ENCODE data around the gene SNX13. TPM values are rescaled to one million over a fixed set of nuclear protein-coding genes. Genes with fewer than 3 reads are reported as not detected.

The SNX13 gene
- total and polyA plus RNA-seq, 9 of the 15 experiments (the other 6 are each of a cell fraction or from before 2014, with no cell fraction given), result 5.6 to 33.2 (median 25.4) TPM

DNA sequence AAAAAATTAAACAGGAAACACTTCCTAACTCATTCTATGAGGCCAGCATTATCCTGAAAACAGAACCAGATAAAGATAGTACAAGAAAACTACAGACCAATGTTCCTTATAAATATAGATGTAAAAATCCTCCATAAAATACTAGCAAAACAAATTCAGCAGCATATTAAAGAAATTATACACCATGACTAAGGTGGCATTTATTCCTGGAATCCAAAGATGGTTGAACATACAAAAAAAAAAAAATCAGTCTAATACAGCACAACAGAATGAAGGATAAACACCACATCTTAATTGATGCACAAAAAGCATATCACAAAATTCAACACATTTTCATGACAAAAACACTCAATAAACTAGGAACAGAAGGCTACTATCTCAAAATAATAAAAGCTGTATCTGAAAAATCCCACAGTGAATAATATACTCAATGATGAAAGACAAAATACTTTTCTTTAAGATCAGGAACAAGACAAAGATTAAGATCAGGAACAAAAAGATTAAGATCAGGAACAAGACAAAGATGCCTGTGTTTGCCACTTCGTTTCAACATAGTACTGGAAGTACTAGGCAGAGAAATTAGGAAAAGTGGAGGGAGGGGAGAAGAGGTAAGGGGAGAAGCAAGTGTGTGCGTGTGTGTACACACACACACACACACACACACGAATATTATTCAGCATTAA lies 95.6 kb downstream of the SNX13 start (continued):
- no peak for TF ChIP-seq NR3C1 (CRISPR knock-in tag; IDR thresholded peaks at IDR 0.05)
- no peak for TF ChIP-seq BACH1 (tag; IDR thresholded peaks at IDR 0.05)
- TF ChIP-seq NCOA1 (IDR thresholded peaks at IDR 0.05; ENCODE audit: low read depth), result no peak
- TF ChIP-seq GTF2A2 (tag; IDR thresholded peaks at IDR 0.05), result no peak
- no peak for TF ChIP-seq CBFB (CRISPR knock-in tag; IDR thresholded peaks at IDR 0.05)
- TF ChIP-seq ZNF77 (CRISPR knock-in tag; IDR thresholded peaks at IDR 0.05), result no peak
- no peak for TF ChIP-seq ZKSCAN1 (IDR thresholded peaks at IDR 0.05; ENCODE audit: low read depth, low read length)

DNA sequence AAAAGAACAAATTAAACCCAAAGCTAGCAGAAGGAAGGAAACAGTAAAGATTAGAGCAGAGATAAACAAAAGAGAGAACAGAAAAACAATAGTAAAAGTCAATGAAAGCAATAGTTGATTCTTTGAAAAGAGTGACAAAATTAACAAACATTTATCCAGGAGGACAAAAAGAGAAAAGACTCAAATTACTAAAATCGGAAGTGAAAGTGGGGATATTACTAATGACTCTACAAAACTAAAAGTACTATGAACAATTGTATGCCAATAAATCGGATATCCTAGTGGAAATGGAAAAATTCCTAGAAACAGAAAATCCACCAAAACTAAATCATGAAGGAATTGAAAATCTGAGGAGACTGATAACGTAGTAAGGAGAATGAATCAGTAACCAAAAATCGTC lies 96.3 kb downstream of the SNX13 start:
- intact Hi-C loops (cut with micrococcal nuclease), result no loop called here

More for the DNA sequence above, 96.3 kb downstream of the SNX13 start:
- Histone ChIP-seq H3K79me2 (ENCODE audit: control insufficient read depth, insufficient read depth, low read length) (no peaks in the 10 kb centered on the region), H3K27ac (ENCODE audit: extremely low read depth, low read depth, low read length) (no peak overlapping the region), H4K20me1 (replicated peaks; ENCODE audit: control insufficient read depth, insufficient read depth, low read length) (no peaks in the 10 kb centered on the region), H3K9ac (ENCODE audit: insufficient read depth in 1 of 2, low read depth in 2 of 2, low read length in 2 of 2) (no peak overlapping the region), H3K4me1 (replicated peaks in 1 of 2; ENCODE audit: control insufficient read depth in 2 of 2, insufficient read depth in 2 of 2, low read length in 2 of 2) (no peaks in the 10 kb centered on the region), H3K36me3 (ENCODE audit: control insufficient read depth, insufficient read depth, low read length) (peaks cover 34% of the 10 kb centered on the region; the same call in 1 of the 3 replicates), H3K9me3 (replicated peaks; ENCODE audit: control insufficient read depth, insufficient read depth, low read depth, low read length) (no peaks in the 10 kb centered on the region), H3K27me3 (ENCODE audit: control insufficient read depth in 2 of 2, insufficient read depth in 2 of 2, low read length in 2 of 2) (no peaks in the 10 kb centered on the region), H2AFZ (ENCODE audit: low read depth, low read length) (no peak overlapping the region), H3K9me1 (ENCODE audit: control insufficient read depth, insufficient read depth, low read length) (no peaks in the 10 kb centered on the region), H3K4me2 (ENCODE audit: insufficient read depth, low read length) (no peak overlapping the region), H3K4me3 (no peak overlapping the region)
- 72% methylated on average over 4 of the region's 4 CpGs for WGBS (ENCODE audit: insufficient coverage, low coverage, missing lambda C conversion rate)
- in situ Hi-C loops (cut with MboI), result no loop called here
- no TSS peak for BruUV-seq (replicated peaks)
- ChIA-PET POLR2A (no interaction called here), CTCF (ENCODE audit: low intra/inter-chr PET ratio) (no interaction called here)
- TF ChIP-seq, protein P1, sequence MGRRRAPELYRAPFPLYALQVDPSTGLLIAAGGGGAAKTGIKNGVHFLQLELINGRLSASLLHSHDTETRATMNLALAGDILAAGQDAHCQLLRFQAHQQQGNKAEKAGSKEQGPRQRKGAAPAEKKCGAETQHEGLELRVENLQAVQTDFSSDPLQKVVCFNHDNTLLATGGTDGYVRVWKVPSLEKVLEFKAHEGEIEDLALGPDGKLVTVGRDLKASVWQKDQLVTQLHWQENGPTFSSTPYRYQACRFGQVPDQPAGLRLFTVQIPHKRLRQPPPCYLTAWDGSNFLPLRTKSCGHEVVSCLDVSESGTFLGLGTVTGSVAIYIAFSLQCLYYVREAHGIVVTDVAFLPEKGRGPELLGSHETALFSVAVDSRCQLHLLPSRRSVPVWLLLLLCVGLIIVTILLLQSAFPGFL (CRISPR knock-in tag; IDR thresholded peaks at IDR 0.05), result no peak
- no peak for TF ChIP-seq EHMT2 (IDR thresholded peaks at IDR 0.05)
- FAIRE-seq, result no peak
- ATAC-seq, result no peak
- DNase-seq (ENCODE audit: extremely low read depth in 1 of 4, low spot score in 3 of 4), result no peak

Data from K562 (cell line).